ENCODE data around the gene ENTHD1. TPM values are rescaled to one million over a fixed set of nuclear protein-coding genes. Genes with fewer than 3 reads are reported as not detected.

ENTHD1 gene
- total and polyA plus RNA-seq, 2 of the 4 experiments (the other 2 are of a cell fraction), result not detected

DNA sequence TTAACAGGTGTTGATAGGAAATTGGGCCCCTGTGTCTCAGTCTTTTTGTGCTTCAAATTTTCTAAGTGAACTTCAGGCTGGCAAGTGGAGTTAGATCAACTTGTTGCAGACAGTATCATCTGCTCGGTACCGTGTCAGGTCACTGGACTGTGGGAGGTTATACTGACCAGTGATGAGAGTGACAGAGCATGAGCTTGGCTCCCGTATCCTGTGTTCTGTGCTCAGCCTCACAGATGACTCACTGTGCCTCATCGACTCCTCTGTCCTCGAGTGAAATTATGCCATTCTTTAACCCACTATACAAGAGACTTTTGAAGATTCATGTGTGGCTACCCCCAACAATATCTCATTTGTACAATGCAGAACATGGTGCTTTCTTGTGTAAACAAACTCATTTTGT is 15.2 kb upstream of the ENTHD1 start:
- no peaks in the 10 kb centered on the region for H3K9me3 ChIP-seq (ENCODE audit: control insufficient read depth, insufficient read depth, low read length)
- no peaks in the 10 kb centered on the region for H3K36me3 ChIP-seq (ENCODE audit: control insufficient read depth, insufficient read depth, low read length)
- no peak overlapping the region for H2AK9ac ChIP-seq (replicated peaks; ENCODE audit: low read depth, low read length, poor library complexity)
- no peak overlapping the region for H3K23ac ChIP-seq (ENCODE audit: low read depth, low read length)
- no peak overlapping the region for H2BK120ac ChIP-seq (ENCODE audit: low read depth, low read length)
- DNase-seq, result peak; percentile 8
- H3K14ac ChIP-seq (replicated peaks; ENCODE audit: low read depth, low read length), result no peak overlapping the region
- H2AK5ac ChIP-seq (ENCODE audit: low read depth, low read length), result no peak overlapping the region
- no peak overlapping the region for H3K27ac ChIP-seq (ENCODE audit: insufficient read depth, low read length)
- TF ChIP-seq NFE2L2 (IDR thresholded peaks at IDR 0.05; ENCODE audit: low read depth, low read length), result no peak
- no peak for TF ChIP-seq RAD21 (IDR thresholded peaks at IDR 0.05; ENCODE audit: low read length)
- 0 out of 2 replicates have a peak, but pooled peaks have one; percentile 7 for TF ChIP-seq FOS (IDR thresholded peaks at IDR 0.05; ENCODE audit: low read depth, low read length)
- no peak for TF ChIP-seq RCOR1 (IDR thresholded peaks at IDR 0.05; ENCODE audit: insufficient replicate concordance, low read length)
- TF ChIP-seq BHLHE40 (IDR thresholded peaks at IDR 0.05; ENCODE audit: low read depth, low read length), result no peak
- TF ChIP-seq, protein P1, sequence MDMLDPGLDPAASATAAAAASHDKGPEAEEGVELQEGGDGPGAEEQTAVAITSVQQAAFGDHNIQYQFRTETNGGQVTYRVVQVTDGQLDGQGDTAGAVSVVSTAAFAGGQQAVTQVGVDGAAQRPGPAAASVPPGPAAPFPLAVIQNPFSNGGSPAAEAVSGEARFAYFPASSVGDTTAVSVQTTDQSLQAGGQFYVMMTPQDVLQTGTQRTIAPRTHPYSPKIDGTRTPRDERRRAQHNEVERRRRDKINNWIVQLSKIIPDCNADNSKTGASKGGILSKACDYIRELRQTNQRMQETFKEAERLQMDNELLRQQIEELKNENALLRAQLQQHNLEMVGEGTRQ (IDR thresholded peaks at IDR 0.05; ENCODE audit: low read depth, low read length), result no peak
- H3K79me1 ChIP-seq (ENCODE audit: low read depth in 1 of 2, low read length in 2 of 2), result no peaks in the 10 kb centered on the region
- WGBS, 2 experiments (ENCODE audit: extremely low coverage in 2 of 2, insufficient read length in 1 of 2), result 23% methylated on average over 2 of the region's 5 CpGs; no CpG with 5 or more reads in 1 of the 2 experiments
- BruUV-seq (replicated peaks), result no TSS peak
- H3K9ac ChIP-seq (ENCODE audit: low read depth, low read length), result no peak overlapping the region
- H4K5ac ChIP-seq (ENCODE audit: low read depth, low read length), result no peak overlapping the region
- H4K20me1 ChIP-seq (ENCODE audit: insufficient read depth, low read length), result no peaks in the 10 kb centered on the region
- no peak overlapping the region for H2BK5ac ChIP-seq (ENCODE audit: low read depth, low read length, poor library complexity, severe bottlenecking)
- no peak overlapping the region for H2BK20ac ChIP-seq (ENCODE audit: low read depth, low read length)
- H3K9me1 ChIP-seq (ENCODE audit: insufficient read depth, low read length), result no peaks in the 10 kb centered on the region
- ATAC-seq (ENCODE audit: low read depth), result peak; percentile 54; the same call in 1 of the 2 replicates
- H3K56ac ChIP-seq (ENCODE audit: extremely low read depth, insufficient read depth, low read length), result no peak overlapping the region
- ChIA-PET CTCF (no interaction called here), POLR2A (ENCODE audit: unreplicated experiment) (no interaction called here)
- H3K4ac ChIP-seq (ENCODE audit: low read depth, low read length), result no peak overlapping the region
- dilution Hi-C loops (cut with HindIII; ENCODE audit: low sequenced_read_pairs, unreplicated experiment), result no loop called here
- H4K8ac ChIP-seq (ENCODE audit: low read depth in 2 of 2, low read length in 2 of 2), result no peak overlapping the region
- H2BK15ac ChIP-seq (ENCODE audit: low read depth, low read length), result no peak overlapping the region
- no peak overlapping the region for H2AFZ ChIP-seq (replicated peaks; ENCODE audit: low read length, poor library complexity)
- H3K4me2 ChIP-seq (ENCODE audit: low read depth, low read length), result no peak overlapping the region
- H4K91ac ChIP-seq (ENCODE audit: insufficient read depth, low read depth, low read length), result no peak overlapping the region
- H3K4me1 ChIP-seq (ENCODE audit: control insufficient read depth, insufficient read depth, low read length), result no peaks in the 10 kb centered on the region
- peaks cover 31% of the 10 kb centered on the region for H3K27me3 ChIP-seq (ENCODE audit: control insufficient read depth, insufficient read depth, low read length)
- in situ Hi-C loops (cut with MboI; ENCODE audit: low sequenced_read_pairs), result no loop called here
- H3K18ac ChIP-seq (ENCODE audit: low read depth, low read length), result no peak overlapping the region
- H3K4me3 ChIP-seq (ENCODE audit: insufficient read depth, low read depth, low read length), result no peak overlapping the region
- intact Hi-C loops (cut with micrococcal nuclease), result no loop called here
